ENCODE results near the gene ZPBP2. TPM values are rescaled to one million over a fixed set of nuclear protein-coding genes. Genes with fewer than 3 reads are reported as not detected.

ZPBP2 gene
- total and polyA plus RNA-seq, 2 of the 13 experiments (the other 11 are each of a cell fraction or from before 2014, with no cell fraction given), result not detected

DNA sequence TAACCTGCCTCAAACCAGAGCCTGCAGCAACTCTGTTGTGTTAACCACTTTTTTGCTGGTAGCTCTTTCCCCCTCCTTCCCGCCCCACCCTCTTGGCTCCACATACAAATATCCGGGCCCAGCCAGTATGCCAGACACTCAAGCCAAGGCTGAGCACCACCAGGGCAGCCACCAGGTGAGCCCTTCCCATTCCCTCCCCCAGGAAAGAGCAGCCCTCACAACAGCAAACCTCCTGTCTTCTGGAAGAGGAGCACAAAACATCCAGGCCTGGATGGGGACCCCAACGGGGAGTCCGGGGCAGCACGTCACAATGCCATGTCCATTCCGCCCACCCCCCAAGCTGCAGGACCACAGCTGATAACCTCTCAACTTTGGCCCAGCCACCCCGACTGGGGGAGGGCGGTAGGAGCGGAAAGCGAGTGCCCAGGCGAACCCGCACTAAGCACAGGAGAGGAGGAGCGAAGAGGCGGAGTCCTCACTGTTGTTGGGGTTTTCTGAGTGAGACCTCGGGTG is 58.6 kb downstream of the ZPBP2 start (continued):
- TF ChIP-seq, protein P1, sequence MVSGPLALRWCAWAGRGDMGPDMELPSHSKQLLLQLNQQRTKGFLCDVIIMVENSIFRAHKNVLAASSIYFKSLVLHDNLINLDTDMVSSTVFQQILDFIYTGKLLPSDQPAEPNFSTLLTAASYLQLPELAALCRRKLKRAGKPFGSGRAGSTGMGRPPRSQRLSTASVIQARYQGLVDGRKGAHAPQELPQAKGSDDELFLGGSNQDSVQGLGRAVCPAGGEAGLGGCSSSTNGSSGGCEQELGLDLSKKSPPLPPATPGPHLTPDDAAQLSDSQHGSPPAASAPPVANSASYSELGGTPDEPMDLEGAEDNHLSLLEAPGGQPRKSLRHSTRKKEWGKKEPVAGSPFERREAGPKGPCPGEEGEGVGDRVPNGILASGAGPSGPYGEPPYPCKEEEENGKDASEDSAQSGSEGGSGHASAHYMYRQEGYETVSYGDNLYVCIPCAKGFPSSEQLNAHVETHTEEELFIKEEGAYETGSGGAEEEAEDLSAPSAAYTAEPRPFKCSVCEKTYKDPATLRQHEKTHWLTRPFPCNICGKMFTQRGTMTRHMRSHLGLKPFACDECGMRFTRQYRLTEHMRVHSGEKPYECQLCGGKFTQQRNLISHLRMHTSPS (CRISPR knock-in tag; IDR thresholded peaks at IDR 0.05; ENCODE audit: low read depth), result peak; percentile 63; the same call in 1 of the 2 replicates
- TF ChIP-seq ZMYM2 (CRISPR knock-in tag; IDR thresholded peaks at IDR 0.05) (no peak), BCL6 (CRISPR knock-in tag; IDR thresholded peaks at IDR 0.05) (peak; percentile 59), ZNF451 (CRISPR knock-in tag; IDR thresholded peaks at IDR 0.05) (0 out of 2 replicates have a peak, but pooled peaks have one; percentile 15), FOXC1 (CRISPR knock-in tag; IDR thresholded peaks at IDR 0.05; ENCODE audit: borderline replicate concordance) (0 out of 2 replicates have a peak, but pooled peaks have one; percentile 34), HNRNPLL (IDR thresholded peaks at IDR 0.05; ENCODE audit: low read depth, low read length, poor library complexity, severe bottlenecking) (peak; percentile 52), ZNF143 (CRISPR knock-in tag; IDR thresholded peaks at IDR 0.05) (0 out of 2 replicates have a peak, but pooled peaks have one; percentile 29), ZNF260 (CRISPR knock-in tag; IDR thresholded peaks at IDR 0.05; ENCODE audit: borderline replicate concordance, low read depth) (no peak), SALL1 (CRISPR knock-in tag; IDR thresholded peaks at IDR 0.05) (peak; percentile 76), ZNF772 (CRISPR knock-in tag; IDR thresholded peaks at IDR 0.05) (peak; percentile 62), ZNF746 (CRISPR knock-in tag; IDR thresholded peaks at IDR 0.05) (peak; percentile 63; the same call in 1 of the 2 replicates), EP300 (IDR thresholded peaks at IDR 0.05; ENCODE audit: low read depth in 2 of 2, low read length in 2 of 2) (peak in 1 of 2 experiments; percentile 33; a peak in 1 of 4 replicates), EP300 (CRISPR knock-in tag; IDR thresholded peaks at IDR 0.05; ENCODE audit: borderline replicate concordance) (no peak), ZNF644 (CRISPR knock-in tag; IDR thresholded peaks at IDR 0.05; ENCODE audit: low read depth) (no peak), ZNF850 (CRISPR knock-in tag; conservative IDR thresholded peaks at IDR 0.05) (0 out of 2 replicates have a peak, but pooled peaks have one; percentile 5), ZBTB7A (CRISPR knock-in tag; IDR thresholded peaks at IDR 0.05) (peak; percentile 93; the same call in 1 of the 2 replicates), SP4 (CRISPR knock-in tag; IDR thresholded peaks at IDR 0.05) (peak; percentile 69), SRSF1 (optimal IDR thresholded peaks at IDR 0.05; ENCODE audit: low read depth, low read length) (peak; percentile 57), CEBPG (CRISPR knock-in tag; IDR thresholded peaks at IDR 0.05) (peak; percentile 7; the same call in 1 of the 2 replicates), ZNF33B (CRISPR knock-in tag; IDR thresholded peaks at IDR 0.05) (0 out of 2 replicates have a peak, but pooled peaks have one; percentile 32), TBX2 (CRISPR knock-in tag; IDR thresholded peaks at IDR 0.05; ENCODE audit: borderline replicate concordance) (peak; percentile 60), KLF6 (CRISPR knock-in tag; IDR thresholded peaks at IDR 0.05) (0 out of 2 replicates have a peak, but pooled peaks have one; percentile 7)
- TF ChIP-seq, protein P2, sequence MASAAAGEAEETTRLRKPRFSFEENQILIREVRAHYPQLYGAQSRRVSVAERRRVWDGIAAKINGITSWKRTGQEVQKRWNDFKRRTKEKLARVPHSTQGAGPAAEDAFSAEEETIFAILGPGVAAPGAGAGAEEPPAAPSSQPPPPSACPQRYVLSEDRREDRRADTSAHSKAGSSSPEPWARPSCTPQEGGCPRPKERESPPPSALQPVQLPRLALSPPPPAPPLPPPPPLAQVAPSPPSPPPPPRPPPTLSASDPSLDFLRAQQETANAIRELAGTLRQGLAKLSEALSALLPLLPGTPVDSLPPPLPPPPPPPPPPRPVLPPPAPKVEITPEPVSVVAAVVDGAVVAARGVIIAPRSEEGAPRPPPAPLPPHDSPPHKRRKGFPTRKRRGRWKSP (CRISPR knock-in tag; IDR thresholded peaks at IDR 0.05), result 0 out of 2 replicates have a peak, but pooled peaks have one; percentile 48
- TF ChIP-seq, protein P3, sequence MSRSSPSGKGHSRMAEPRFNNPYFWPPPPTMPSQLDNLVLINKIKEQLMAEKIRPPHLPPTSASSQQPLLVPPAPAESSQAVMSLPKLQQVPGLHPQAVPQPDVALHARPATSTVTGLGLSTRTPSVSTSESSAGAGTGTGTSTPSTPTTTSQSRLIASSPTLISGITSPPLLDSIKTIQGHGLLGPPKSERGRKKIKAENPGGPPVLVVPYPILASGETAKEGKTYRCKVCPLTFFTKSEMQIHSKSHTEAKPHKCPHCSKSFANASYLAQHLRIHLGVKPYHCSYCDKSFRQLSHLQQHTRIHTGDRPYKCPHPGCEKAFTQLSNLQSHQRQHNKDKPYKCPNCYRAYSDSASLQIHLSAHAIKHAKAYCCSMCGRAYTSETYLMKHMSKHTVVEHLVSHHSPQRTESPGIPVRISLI (CRISPR knock-in tag; IDR thresholded peaks at IDR 0.05; ENCODE audit: borderline replicate concordance), result 0 out of 2 replicates have a peak, but pooled peaks have one; percentile 32
- TF ChIP-seq, protein P4, sequence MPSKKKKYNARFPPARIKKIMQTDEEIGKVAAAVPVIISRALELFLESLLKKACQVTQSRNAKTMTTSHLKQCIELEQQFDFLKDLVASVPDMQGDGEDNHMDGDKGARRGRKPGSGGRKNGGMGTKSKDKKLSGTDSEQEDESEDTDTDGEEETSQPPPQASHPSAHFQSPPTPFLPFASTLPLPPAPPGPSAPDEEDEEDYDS (CRISPR knock-in tag; IDR thresholded peaks at IDR 0.05), result peak; percentile 86
- TF ChIP-seq, protein P5, sequence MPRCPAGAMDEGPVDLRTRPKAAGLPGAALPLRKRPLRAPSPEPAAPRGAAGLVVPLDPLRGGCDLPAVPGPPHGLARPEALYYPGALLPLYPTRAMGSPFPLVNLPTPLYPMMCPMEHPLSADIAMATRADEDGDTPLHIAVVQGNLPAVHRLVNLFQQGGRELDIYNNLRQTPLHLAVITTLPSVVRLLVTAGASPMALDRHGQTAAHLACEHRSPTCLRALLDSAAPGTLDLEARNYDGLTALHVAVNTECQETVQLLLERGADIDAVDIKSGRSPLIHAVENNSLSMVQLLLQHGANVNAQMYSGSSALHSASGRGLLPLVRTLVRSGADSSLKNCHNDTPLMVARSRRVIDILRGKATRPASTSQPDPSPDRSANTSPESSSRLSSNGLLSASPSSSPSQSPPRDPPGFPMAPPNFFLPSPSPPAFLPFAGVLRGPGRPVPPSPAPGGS (CRISPR knock-in tag; IDR thresholded peaks at IDR 0.05), result peak; percentile 63
